ENCODE results near the gene HMGXB4.
"Not testable (repeated sequence)": the region's sequence is repeated elsewhere in the genome, so short reads cannot be mapped to it uniquely, and the experiment has no call there.

The HMGXB4 gene, protein sequence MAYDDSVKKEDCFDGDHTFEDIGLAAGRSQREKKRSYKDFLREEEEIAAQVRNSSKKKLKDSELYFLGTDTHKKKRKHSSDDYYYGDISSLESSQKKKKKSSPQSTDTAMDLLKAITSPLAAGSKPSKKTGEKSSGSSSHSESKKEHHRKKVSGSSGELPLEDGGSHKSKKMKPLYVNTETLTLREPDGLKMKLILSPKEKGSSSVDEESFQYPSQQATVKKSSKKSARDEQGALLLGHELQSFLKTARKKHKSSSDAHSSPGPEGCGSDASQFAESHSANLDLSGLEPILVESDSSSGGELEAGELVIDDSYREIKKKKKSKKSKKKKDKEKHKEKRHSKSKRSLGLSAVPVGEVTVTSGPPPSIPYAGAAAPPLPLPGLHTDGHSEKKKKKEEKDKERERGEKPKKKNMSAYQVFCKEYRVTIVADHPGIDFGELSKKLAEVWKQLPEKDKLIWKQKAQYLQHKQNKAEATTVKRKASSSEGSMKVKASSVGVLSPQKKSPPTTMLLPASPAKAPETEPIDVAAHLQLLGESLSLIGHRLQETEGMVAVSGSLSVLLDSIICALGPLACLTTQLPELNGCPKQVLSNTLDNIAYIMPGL

GRCh38 chr22:35257321-35258190 is at the start of gene HMGXB4:
TSS of gene HMGXB4 (plus strand) at chr22:35257493. CDS start at chr22:35262391, 4,898 bp downstream.
- peak; percentile 40 for DNase-seq

- DNase-seq, result no peak
Measured at GRCh38 chr22:35208003-35208402, 49.3 kb upstream of the HMGXB4 start.

DNA sequence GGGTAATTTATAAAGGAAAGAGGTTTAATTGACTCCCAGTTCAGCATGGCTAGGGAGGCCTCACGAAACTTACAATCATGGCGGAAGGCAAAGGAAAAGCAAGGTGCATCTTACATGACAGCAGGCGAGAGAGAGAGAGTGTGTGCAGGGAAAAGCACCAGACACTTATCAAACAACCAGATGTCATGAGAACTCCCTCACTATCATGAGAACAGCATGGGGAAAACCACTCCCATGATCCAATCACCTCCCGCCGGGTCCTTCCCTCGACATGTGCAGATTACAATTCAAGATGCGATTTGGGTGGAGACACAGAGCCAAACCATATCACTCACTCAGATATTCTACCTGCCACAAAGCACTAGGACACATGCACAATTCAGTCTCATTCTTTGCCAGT is 48.1 kb upstream of the HMGXB4 start:
- no peak for DNase-seq

DNA sequence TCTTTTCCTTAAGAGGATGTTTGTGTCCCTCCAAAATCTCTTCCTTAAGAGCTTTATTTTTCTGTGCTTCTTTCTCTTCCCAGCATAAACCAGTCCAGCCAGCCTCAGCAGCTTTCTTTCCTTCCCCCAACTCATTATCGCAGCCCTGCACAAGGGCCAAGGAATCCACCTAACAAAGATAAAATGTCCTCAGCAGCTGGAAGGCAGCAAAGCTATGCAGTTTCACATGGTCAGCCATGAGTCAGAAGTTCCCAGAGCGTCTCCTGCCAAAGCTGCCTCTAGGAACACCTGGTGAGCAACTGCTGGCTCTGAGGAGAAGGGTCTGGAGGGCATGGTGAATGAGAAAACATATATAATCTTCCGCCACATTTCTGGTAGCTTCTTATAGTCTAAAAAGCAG is 45.3 kb upstream of the HMGXB4 start:
- DNase-seq, result no peak

DNA sequence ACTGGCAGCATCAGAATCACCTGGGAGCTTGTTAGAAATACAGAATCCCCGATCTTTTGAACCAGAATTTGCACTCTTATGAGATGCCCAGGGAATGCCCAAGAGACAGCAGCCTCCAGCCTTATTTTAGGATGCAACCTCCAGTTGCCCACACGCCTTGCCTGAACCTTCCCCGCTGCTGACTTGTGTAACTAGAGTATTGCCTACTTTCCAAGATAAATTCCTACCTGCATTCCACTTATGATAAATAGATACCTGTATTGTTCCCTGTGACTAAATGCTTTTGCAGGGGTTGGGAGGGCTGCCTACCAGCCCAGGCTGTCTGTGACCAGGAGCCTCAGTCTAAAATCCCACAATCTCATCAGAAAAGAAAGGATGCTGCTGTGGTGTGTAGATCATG is 44.3 kb upstream of the HMGXB4 start:
- DNase-seq, result no peak

DNA sequence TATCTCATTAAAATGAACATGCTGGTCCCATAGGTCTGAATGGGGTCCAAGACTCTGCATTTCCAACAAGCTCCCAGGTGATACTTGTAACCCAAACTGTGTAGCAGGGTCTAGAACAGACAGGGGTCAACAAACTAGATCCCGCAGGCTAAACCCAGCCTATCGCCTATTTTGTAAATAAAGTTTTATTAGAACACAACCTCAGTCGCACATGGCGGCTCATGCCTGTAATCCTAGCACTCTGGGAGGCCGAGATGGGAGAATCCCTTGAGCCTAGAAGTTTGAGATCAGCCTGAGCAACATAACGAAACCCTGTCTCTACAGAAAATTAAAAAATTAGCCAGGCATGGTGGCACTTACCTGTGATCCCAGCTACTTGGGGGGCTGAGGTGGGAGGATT is 42.3 kb upstream of the HMGXB4 start:
- no peak for DNase-seq

DNA sequence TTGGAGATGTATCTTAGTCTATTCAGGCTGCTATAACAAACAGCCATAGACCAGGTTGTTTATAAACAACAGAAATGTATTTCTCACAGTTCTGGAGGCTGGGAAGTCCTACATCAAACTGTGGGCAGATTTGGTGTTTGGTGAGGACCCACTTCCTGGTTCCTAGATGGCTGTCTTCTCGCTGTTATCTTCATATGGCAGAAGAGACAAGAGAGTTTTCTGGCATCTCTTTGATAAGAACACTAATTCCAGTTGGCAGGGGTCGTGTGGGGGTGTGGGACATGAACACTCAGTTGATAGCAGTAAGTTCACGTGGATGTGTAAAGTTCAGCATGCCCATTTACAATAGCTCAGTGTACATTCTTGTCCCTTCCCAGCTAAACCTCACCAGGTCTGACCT is 41.3 kb upstream of the HMGXB4 start:
- DNase-seq, result no peak

GRCh38 chr22:35217527-35217926 is 39.8 kb upstream of the HMGXB4 start:
- no peak for DNase-seq

DNA sequence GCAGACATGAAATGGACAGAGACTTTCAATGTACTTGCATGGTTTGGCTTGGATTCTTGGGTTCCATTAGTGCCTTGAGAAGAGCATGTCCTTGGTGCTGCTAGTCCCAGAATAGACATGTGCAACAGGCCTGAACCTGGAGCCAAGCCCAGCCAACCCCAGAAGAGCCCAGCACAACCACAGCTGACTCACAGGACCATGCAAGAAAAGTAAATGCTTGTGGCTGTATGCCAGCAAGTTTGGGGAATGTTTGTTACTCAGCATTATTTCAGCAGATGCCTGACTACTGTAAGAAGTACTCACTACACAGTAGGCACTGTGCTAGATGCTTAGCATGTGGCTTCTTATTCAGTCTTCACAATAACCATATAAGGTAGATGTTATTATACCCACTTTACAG is 39.2 kb upstream of the HMGXB4 start:
- DNase-seq, result no peak

DNA sequence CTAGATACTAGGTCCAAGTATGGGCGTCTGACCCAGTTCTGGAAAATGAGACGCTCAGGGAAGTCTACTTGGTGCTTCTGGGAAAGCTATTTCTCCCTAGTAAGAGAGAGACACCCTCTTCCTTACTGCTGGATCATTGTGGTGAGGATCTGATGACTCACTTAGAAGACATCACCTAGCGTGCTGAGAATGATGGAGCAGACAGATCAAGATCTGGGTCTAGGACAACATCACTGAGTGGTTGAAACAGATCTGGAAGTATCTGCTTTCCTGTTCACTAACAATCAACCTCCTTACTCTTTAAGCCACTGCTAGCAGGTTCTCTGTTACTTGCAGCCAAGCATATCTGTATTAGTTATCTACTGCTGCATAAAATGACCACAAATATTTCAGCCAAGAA is 38.3 kb upstream of the HMGXB4 start:
- DNase-seq, result no peak

GRCh38 chr22:35220221-35220620 is 37.1 kb upstream of the HMGXB4 start:
- no peak for DNase-seq

- no peak for DNase-seq
Measured at GRCh38 chr22:35225010-35225409, 32.3 kb upstream of the HMGXB4 start.

- peak; percentile 15 for DNase-seq
Measured at GRCh38 chr22:35226958-35227647, 30.2 kb upstream of the HMGXB4 start.

- DNase-seq, result no peak
Measured at GRCh38 chr22:35229865-35230264, 27.4 kb upstream of the HMGXB4 start.

- no peak for DNase-seq
Measured at GRCh38 chr22:35230417-35230816, 26.9 kb upstream of the HMGXB4 start.

GRCh38 chr22:35230839-35231584 is 26.3 kb upstream of the HMGXB4 start:
- DNase-seq, result peak; percentile 42

DNA sequence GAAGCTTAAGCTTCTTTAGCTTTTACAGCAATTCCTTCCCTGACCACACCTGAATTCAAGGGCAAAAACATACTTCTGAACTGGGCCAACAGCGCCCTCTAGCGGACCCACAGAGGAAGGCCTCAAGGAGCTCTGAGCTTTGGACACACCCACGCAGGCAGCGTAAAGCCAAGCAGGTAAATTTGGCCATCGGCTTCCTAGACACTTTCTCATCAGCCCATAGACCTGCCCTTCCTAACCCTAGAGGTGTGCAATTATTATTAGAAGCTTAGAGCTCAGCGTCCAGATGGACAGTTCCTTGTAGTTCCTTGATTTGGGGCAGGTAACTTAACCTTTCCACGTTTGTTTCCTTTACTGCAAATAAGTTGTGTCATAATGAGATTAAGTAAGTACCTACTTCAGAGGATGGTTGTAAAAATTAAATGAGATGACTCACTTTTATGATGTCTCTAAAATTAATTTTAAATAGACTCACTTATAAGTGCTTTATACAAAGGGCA is 25.7 kb upstream of the HMGXB4 start:
- DNase-seq, result peak; percentile 27

DNA sequence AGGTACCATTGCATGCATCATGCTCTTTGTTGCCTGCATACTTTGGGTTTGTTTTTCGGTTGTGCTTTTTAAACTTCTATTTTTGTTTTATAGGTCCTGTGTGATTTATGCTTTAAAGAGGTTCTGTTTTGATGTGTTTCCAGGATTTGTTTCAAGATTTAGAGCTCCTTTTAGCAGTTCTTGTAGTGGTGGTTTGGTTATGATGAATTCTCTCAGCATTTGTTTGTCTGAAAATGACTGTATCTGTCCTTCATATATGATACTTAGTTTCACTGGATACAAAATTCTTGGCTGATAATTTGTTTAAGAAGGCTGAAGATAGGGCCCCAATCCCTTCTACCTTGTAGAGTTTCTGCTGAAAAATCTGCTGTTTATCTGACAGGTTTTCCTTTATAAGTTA is 18.5 kb upstream of the HMGXB4 start:
- not testable (repeated sequence) for DNase-seq

GRCh38 chr22:35244507-35244906 is 12.8 kb upstream of the HMGXB4 start:
- DNase-seq, result not testable (repeated sequence)

DNA sequence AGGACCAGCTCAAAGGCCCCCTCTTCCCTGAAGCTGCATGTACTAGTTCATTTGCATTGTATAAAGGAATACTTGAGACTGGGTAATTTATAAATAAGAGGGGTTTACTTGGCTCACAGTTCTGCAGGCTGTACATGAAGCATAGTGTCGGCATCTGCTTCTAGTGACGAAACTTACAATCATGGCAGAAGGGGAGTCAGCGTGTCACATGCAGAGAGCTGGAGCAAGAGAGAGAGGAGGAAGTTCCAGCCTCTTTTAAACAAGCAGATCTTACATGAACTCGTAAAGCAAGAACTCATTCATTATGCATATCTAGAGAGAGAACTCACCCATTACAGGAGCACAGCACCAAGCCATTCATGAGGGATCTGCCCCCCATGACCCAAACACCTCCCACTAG is 7.1 kb upstream of the HMGXB4 start:
- DNase-seq, result no peak

GRCh38 chr22:35253946-35254345 is 3.3 kb upstream of the HMGXB4 start:
- DNase-seq, result no peak

- no peak for DNase-seq
Measured at GRCh38 chr22:35257002-35257320, 332 bp upstream of the HMGXB4 start.

Data from GF-D8 (cell line).